OCI-LY1 (cell line): Measurements from ENCODE around the gene COA1.

Experiments
- CTCF ChIP-seq: fragments of 200-600 bp; sonication (generic), shearing (Covaris generic); IDR thresholded peaks from 2 replicates; pipeline ENCODE4 v1.5.1; 2017; ENCODE audit warnings: mild to moderate bottlenecking, antibody characterized with exemption, low read length, moderate library complexity, mixed read lengths
- EZH2 ChIP-seq: fragments of 200-600 bp; sonication (generic), shearing (Covaris generic); IDR thresholded peaks from 2 replicates; pipeline ENCODE4 v1.8.0; 2017; ENCODE audit warnings: borderline replicate concordance, mixed run types, mild to moderate bottlenecking, antibody characterized with exemption, low read length, moderate library complexity, mixed read lengths

- no peak for TF ChIP-seq CTCF
- no peak for TF ChIP-seq EZH2
Observed at GRCh38 chr7:43737467-43738127, 8.3 kb upstream of the COA1 start.
